ENCODE measurements around the gene NFAT5. TPM values are rescaled to one million over a fixed set of nuclear protein-coding genes. Genes with fewer than 3 reads are reported as not detected.
"Not testable (repeated sequence)": the region's sequence is repeated elsewhere in the genome, so short reads cannot be mapped to it uniquely, and the experiment has no call there.

NFAT5 gene
- total RNA-seq, 5 donors from 2014 or later (not counting 1 experiment from before 2014, with no cell fraction given): 24.3 to 33.7 (median 27.8) TPM

DNA sequence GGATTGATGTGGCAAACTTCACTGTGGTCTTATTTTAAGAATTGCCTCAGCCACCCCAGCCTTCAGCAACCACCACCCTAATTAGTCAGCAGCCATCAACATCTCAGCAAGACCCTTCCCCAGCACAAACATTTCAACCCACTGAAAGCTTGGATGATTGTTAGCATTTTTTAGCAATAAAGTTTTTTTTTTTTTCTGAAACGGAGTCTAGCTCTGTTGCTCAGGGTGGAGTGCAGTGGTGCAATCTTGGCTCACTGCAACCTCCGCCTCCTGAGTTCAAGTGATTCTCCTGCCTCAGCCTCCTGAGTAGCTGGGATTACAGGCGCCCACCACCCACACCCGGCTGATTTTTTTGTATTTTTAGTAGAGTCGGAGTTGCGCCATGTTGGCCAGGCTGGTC lies 19.1 kb upstream of the NFAT5 start:
- H3K36me3 ChIP-seq (ENCODE audit: control insufficient read depth in 2 of 2, extremely low read depth in 1 of 2, insufficient read depth in 1 of 2, low read length in 1 of 2); DNase-seq; H3K9me3 ChIP-seq; H3K36me3 Mint-ChIP-seq; H3K4me1 Mint-ChIP-seq; H3K27ac Mint-ChIP-seq; H3K4me3 Mint-ChIP-seq; CTCF ChIA-PET; POLR2A ChIA-PET; H3K9me3 Mint-ChIP-seq; H3K4me3 ChIP-seq (ENCODE audit: control insufficient read depth in 1 of 2, extremely low read depth in 1 of 2, low read length in 1 of 2); ATAC-seq (replicated peaks in 1 of 4); H3K27me3 Mint-ChIP-seq; H3K27me3 ChIP-seq (replicated peaks in 1 of 2; ENCODE audit: control insufficient read depth in 2 of 2, extremely low read depth in 1 of 2, insufficient read depth in 2 of 2, low read length in 1 of 2); H3K27ac ChIP-seq (ENCODE audit: low read length); H3K4me1 ChIP-seq (ENCODE audit: control insufficient read depth in 1 of 2, extremely low read depth in 1 of 2, insufficient read depth in 2 of 2, low read length in 2 of 2): not testable (repeated sequence)
- 95% methylated on average over 4 of the region's 6 CpGs for whole genome bisulfite sequencing (ENCODE audit: insufficient coverage)

- POLR2A ChIA-PET: no interaction called here
- Mint-ChIP-seq H3K27me3 (no peaks in the 10 kb centered on the region), H3K36me3 (no peaks in the 10 kb centered on the region), H3K9me3 (no peaks in the 10 kb centered on the region), H3K4me3 (no peak overlapping the region), H3K27ac (no peak overlapping the region), H3K4me1 (peaks cover 3 to 11% (median 5%) of the 10 kb centered on the region in 3 donors)
- no peaks in the 10 kb centered on the region for H3K36me3 ChIP-seq (ENCODE audit: control insufficient read depth in 2 of 2, extremely low read depth in 1 of 2, insufficient read depth in 1 of 2, low read length in 1 of 2)
- H3K27me3 ChIP-seq (replicated peaks in 1 of 2; ENCODE audit: control insufficient read depth in 2 of 2, extremely low read depth in 1 of 2, insufficient read depth in 2 of 2, low read length in 1 of 2): peaks cover 0 to 8% of the 10 kb centered on the region in 2 experiments
- H3K4me3 ChIP-seq (ENCODE audit: control insufficient read depth in 1 of 2, extremely low read depth in 1 of 2, low read length in 1 of 2): no peak overlapping the region
- CTCF ChIA-PET: no interaction called here
- WGBS (ENCODE audit: insufficient coverage): 88% methylated on average over 4 of the region's 4 CpGs
- H3K9me3 ChIP-seq: no peaks in the 10 kb centered on the region
- ATAC-seq (replicated peaks in 1 of 4) (no peak), DNase-seq (no peak)
- H3K27ac ChIP-seq (ENCODE audit: low read length): no peak overlapping the region
- H3K4me1 ChIP-seq (ENCODE audit: control insufficient read depth in 1 of 2, extremely low read depth in 1 of 2, insufficient read depth in 2 of 2, low read length in 2 of 2): no peaks in the 10 kb centered on the region
Observed at GRCh38 chr16:69553332-69553731, 12.4 kb upstream of the NFAT5 start.

- H3K36me3 Mint-ChIP-seq: no peaks in the 10 kb centered on the region
- H3K4me3 ChIP-seq (ENCODE audit: control insufficient read depth in 1 of 2, extremely low read depth in 1 of 2, low read length in 1 of 2): no peak overlapping the region
- H3K9me3 Mint-ChIP-seq: no peaks in the 10 kb centered on the region
- POLR2A ChIA-PET: no interaction called here
- peaks cover 0 to 5% of the 10 kb centered on the region in 2 experiments for H3K27me3 ChIP-seq (replicated peaks in 1 of 2; ENCODE audit: control insufficient read depth in 2 of 2, extremely low read depth in 1 of 2, insufficient read depth in 2 of 2, low read length in 1 of 2)
- no peak for DNase-seq
- no peaks in the 10 kb centered on the region for H3K4me1 ChIP-seq (ENCODE audit: control insufficient read depth in 1 of 2, extremely low read depth in 1 of 2, insufficient read depth in 2 of 2, low read length in 2 of 2)
- H3K9me3 ChIP-seq: no peaks in the 10 kb centered on the region
- ATAC-seq (replicated peaks in 1 of 4): no peak
- no peaks in the 10 kb centered on the region for H3K27me3 Mint-ChIP-seq
- WGBS (ENCODE audit: insufficient coverage): 96% methylated on average over 2 of the region's 2 CpGs
- peaks cover 3 to 11% (median 5%) of the 10 kb centered on the region in 3 donors for H3K4me1 Mint-ChIP-seq
- no peak overlapping the region for H3K27ac Mint-ChIP-seq
- CTCF ChIA-PET: no interaction called here
- H3K4me3 Mint-ChIP-seq: no peak overlapping the region
- H3K27ac ChIP-seq (ENCODE audit: low read length): no peak overlapping the region
- H3K36me3 ChIP-seq (ENCODE audit: control insufficient read depth in 2 of 2, extremely low read depth in 1 of 2, insufficient read depth in 1 of 2, low read length in 1 of 2): no peaks in the 10 kb centered on the region
Observed at GRCh38 chr16:69554495-69554894, 11.3 kb upstream of the NFAT5 start.

- peaks cover 0 to 3% of the 10 kb centered on the region in 2 experiments for H3K27me3 ChIP-seq (replicated peaks in 1 of 2; ENCODE audit: control insufficient read depth in 2 of 2, extremely low read depth in 1 of 2, insufficient read depth in 2 of 2, low read length in 1 of 2)
- Mint-ChIP-seq H3K9me3 (no peaks in the 10 kb centered on the region), H3K4me3 (no peak overlapping the region), H3K27me3 (no peaks in the 10 kb centered on the region), H3K27ac (no peak overlapping the region), H3K36me3 (no peaks in the 10 kb centered on the region), H3K4me1 (peaks cover 3 to 11% (median 5%) of the 10 kb centered on the region in 3 donors)
- ATAC-seq (replicated peaks in 1 of 4) (no peak), DNase-seq (no peak)
- no peak overlapping the region for H3K27ac ChIP-seq (ENCODE audit: low read length)
- POLR2A ChIA-PET: interaction anchor here in 1 of 2 donors (0.6 kb wide), 2 partner anchors 41 to 177 kb away, joined by 3 to 8 read pairs; no protein-coding TSS in a partner anchor
- H3K4me1 ChIP-seq (ENCODE audit: control insufficient read depth in 1 of 2, extremely low read depth in 1 of 2, insufficient read depth in 2 of 2, low read length in 2 of 2): no peaks in the 10 kb centered on the region
- CTCF ChIA-PET: interaction anchor here (0.6 to 0.7 kb wide), 3 partner anchors 21 to 170 kb away, joined by 4 read pairs; no protein-coding TSS in a partner anchor
- H3K9me3 ChIP-seq: no peaks in the 10 kb centered on the region
- H3K36me3 ChIP-seq (ENCODE audit: control insufficient read depth in 2 of 2, extremely low read depth in 1 of 2, insufficient read depth in 1 of 2, low read length in 1 of 2): no peaks in the 10 kb centered on the region
- no peak overlapping the region for H3K4me3 ChIP-seq (ENCODE audit: control insufficient read depth in 1 of 2, extremely low read depth in 1 of 2, low read length in 1 of 2)
- WGBS (ENCODE audit: insufficient coverage): no CpG with 5 or more reads among the region's 1 CpG
Observed at GRCh38 chr16:69555437-69555836, 10.3 kb upstream of the NFAT5 start.

DNA sequence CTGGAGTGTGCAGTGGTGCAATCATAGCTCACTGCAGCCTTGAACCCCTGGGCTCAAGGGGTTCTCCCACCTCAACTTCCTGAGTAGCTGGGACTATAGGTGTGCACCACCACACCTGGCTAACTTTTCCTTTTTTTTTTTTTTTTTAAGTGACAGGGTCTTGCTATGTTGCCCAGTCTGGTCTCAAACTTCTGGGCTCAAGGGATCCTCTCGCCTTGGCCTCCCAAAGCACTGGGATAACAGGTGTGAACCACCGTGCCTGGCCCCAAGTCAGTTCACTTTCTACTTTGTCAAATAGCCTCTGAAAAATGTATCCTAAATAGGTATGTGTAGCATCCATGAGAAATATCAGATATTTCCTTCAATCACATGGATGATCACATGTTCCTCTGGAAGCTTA lies 9.9 kb upstream of the NFAT5 start:
- Mint-ChIP-seq H3K4me3 (no peak overlapping the region), H3K4me1 (peaks cover 3 to 11% (median 5%) of the 10 kb centered on the region in 3 donors), H3K27me3 (no peaks in the 10 kb centered on the region), H3K27ac (no peak overlapping the region), H3K36me3 (no peaks in the 10 kb centered on the region), H3K9me3 (no peaks in the 10 kb centered on the region)
- H3K27ac ChIP-seq (ENCODE audit: low read length): no peak overlapping the region
- CTCF ChIA-PET: interaction anchor here (0.6 kb wide), 2 partner anchors 21 to 45 kb away, joined by 4 read pairs; no protein-coding TSS in a partner anchor
- H3K4me1 ChIP-seq (ENCODE audit: control insufficient read depth in 1 of 2, extremely low read depth in 1 of 2, insufficient read depth in 2 of 2, low read length in 2 of 2): no peaks in the 10 kb centered on the region
- no peak for DNase-seq
- no peak overlapping the region for H3K4me3 ChIP-seq (ENCODE audit: control insufficient read depth in 1 of 2, extremely low read depth in 1 of 2, low read length in 1 of 2)
- POLR2A ChIA-PET: interaction anchor here in 1 of 2 donors (0.6 kb wide), 2 partner anchors 42 to 78 kb away, joined by 3 to 5 read pairs; no protein-coding TSS in a partner anchor
- H3K36me3 ChIP-seq (ENCODE audit: control insufficient read depth in 2 of 2, extremely low read depth in 1 of 2, insufficient read depth in 1 of 2, low read length in 1 of 2): no peaks in the 10 kb centered on the region
- ATAC-seq (replicated peaks in 1 of 4): no peak
- no peaks in the 10 kb centered on the region for H3K9me3 ChIP-seq
- WGBS (ENCODE audit: insufficient coverage): no CpG with 5 or more reads among the region's 2 CpGs
- no peaks in the 10 kb centered on the region for H3K27me3 ChIP-seq (replicated peaks in 1 of 2; ENCODE audit: control insufficient read depth in 2 of 2, extremely low read depth in 1 of 2, insufficient read depth in 2 of 2, low read length in 1 of 2)

GRCh38 chr16:69559164-69559563 lies 6.6 kb upstream of the NFAT5 start:
- Mint-ChIP-seq H3K27ac (no peak overlapping the region), H3K9me3 (no peaks in the 10 kb centered on the region), H3K36me3 (no peaks in the 10 kb centered on the region), H3K4me3 (no peak overlapping the region), H3K4me1 (peaks cover 9 to 23% (median 21%) of the 10 kb centered on the region in 3 donors), H3K27me3 (no peaks in the 10 kb centered on the region)
- ChIA-PET CTCF (interaction anchor here (0.7 kb wide), 2 partner anchors 132 to 531 kb away, joined by 3 read pairs; no protein-coding TSS in a partner anchor), POLR2A (no interaction called here)
- Histone ChIP-seq H3K4me1 (ENCODE audit: control insufficient read depth in 1 of 2, extremely low read depth in 1 of 2, insufficient read depth in 2 of 2, low read length in 2 of 2) (peaks cover 4 to 10% of the 10 kb centered on the region in 2 experiments), H3K36me3 (ENCODE audit: control insufficient read depth in 2 of 2, extremely low read depth in 1 of 2, insufficient read depth in 1 of 2, low read length in 1 of 2) (no peaks in the 10 kb centered on the region), H3K27me3 (replicated peaks in 1 of 2; ENCODE audit: control insufficient read depth in 2 of 2, extremely low read depth in 1 of 2, insufficient read depth in 2 of 2, low read length in 1 of 2) (no peaks in the 10 kb centered on the region), H3K4me3 (ENCODE audit: control insufficient read depth in 1 of 2, extremely low read depth in 1 of 2, low read length in 1 of 2) (no peak overlapping the region), H3K27ac (ENCODE audit: low read length) (no peak overlapping the region), H3K9me3 (no peaks in the 10 kb centered on the region)
- DNase-seq (no peak), ATAC-seq (replicated peaks in 1 of 4) (no peak)
- no CpG with 5 or more reads among the region's 2 CpGs for WGBS (ENCODE audit: insufficient coverage)

GRCh38 chr16:69561367-69561766 lies 4.4 kb upstream of the NFAT5 start:
- H3K27ac Mint-ChIP-seq; H3K9me3 Mint-ChIP-seq; H3K9me3 ChIP-seq; POLR2A ChIA-PET; H3K4me3 Mint-ChIP-seq; ATAC-seq (replicated peaks in 1 of 4); CTCF ChIA-PET; H3K36me3 ChIP-seq (ENCODE audit: control insufficient read depth in 2 of 2, extremely low read depth in 1 of 2, insufficient read depth in 1 of 2, low read length in 1 of 2); H3K4me3 ChIP-seq (ENCODE audit: control insufficient read depth in 1 of 2, extremely low read depth in 1 of 2, low read length in 1 of 2); H3K27me3 Mint-ChIP-seq; H3K27ac ChIP-seq (ENCODE audit: low read length); H3K36me3 Mint-ChIP-seq; DNase-seq; H3K27me3 ChIP-seq (replicated peaks in 1 of 2; ENCODE audit: control insufficient read depth in 2 of 2, extremely low read depth in 1 of 2, insufficient read depth in 2 of 2, low read length in 1 of 2): not testable (repeated sequence)
- H3K4me1 Mint-ChIP-seq: peaks cover 11 to 24% (median 17%) of the 10 kb centered on the region in 3 donors
- H3K4me1 ChIP-seq (ENCODE audit: control insufficient read depth in 1 of 2, extremely low read depth in 1 of 2, insufficient read depth in 2 of 2, low read length in 2 of 2): peaks cover 10 to 15% of the 10 kb centered on the region in 2 experiments
- no CpG with 5 or more reads among the region's 2 CpGs for WGBS (ENCODE audit: insufficient coverage)
